Raji (cell line): ENCODE measurements around the gene MILR1.

Experiments
- POLR2A ChIP-seq: IDR thresholded peaks from 2 replicates; pipeline ENCODE4 v1.6.1; 2011; ENCODE audit warnings: low read depth, low read length, control low read depth; ENCODE audit not compliant: insufficient read depth

MILR1 gene

DNA sequence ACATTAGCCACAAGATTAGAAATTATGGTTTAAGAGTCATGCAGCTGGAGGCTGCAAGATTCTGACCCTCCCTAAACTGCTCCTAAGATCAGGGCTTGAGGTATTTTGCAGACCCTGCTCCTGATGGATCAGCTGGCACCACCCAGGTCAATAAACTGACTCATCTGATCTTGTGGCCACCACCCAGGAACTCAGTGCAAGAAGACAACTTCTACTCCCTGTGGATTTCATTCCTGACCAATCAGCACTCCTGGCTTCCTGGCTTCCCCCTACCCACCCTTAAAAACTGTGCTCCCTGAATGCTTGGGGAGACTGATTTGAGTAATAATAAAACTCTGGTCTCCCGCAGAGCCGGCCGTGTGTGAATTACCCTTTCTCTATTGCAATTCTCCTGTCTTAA, 25.0 kb upstream of the MILR1 start:
- no peak for TF ChIP-seq POLR2A

DNA sequence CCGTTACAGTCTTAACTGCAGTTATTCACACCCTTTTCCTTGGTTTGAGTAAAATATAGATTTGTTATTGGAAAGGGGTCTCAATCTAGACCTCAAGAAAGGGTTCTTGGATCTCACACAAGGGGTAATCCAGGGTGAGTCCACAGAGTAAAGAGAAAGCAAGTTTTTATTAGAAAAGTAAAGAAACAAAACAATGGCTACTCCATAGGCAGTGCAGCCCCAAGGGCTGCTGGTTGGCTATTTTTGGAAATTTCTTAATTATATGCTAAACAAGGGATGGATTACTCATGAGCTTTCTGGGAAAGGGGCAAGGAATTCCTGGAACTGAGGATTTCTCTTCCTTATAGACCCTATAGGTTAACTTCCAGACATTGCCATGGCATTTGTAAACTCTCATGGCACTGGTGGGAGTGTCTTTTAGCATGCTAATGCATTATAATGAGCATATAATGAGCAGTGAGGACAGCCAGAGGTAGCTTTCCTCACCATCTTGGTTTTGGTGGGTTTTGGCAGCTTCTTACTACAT, 24.5 kb upstream of the MILR1 start:
- TF ChIP-seq POLR2A, result no peak

DNA sequence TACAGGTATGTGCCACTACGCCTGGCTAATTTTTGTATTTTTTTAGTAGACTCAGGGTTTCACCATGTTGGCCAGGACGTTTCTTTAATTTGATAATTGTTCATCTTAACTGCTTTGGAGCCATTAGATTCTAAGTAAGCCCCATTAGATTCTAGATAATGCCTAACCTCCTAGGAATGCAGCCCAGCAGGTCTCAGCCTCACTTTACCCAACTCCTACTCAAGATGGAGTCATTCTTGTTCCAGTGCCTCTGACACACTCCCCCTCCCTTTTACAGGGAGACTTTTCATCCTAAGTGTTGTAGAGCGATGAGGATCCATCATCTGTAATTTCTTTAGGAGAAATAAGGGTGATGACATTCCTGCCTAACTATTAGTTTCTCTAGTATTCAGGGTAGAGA, 23.7 kb upstream of the MILR1 start:
- no peak for TF ChIP-seq POLR2A

DNA sequence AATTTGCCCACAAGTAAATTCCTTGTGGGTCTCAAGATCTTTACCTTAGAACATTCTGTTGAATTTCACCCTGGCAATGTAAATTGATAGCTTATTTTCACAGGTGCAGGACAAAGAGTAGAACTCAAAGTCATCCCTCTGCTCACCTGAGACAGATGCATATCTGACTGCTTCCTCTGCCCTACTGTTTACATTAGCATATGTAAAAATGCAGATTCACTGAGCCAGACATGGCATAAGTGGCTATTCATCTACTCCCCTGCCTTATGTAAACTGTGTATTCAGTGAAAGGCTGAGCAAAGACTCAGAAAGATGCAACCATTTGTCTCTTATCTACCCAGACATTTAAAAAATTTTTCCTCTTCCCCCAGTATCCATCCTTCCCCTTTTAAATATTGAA, 22.3 kb upstream of the MILR1 start:
- no peak for TF ChIP-seq POLR2A

DNA sequence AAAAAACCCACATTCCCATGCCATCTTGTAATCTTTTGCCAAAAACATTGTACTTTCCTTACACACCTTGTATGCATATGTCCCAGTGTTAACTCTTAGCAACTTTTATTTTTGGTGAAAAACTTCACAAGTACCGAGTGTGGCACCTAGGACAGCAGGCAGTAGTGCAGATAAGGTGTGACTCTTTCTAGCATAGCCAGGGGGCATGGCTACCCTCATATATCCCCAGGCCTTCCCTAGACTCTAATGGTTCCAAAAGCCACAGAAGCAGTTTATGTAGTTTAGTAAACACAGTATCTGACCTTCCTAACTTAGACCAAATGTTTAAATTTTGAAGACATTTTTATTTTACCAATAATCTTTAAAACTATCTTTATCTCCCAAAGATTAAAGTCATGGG, 20.5 kb upstream of the MILR1 start:
- no peak for TF ChIP-seq POLR2A

DNA sequence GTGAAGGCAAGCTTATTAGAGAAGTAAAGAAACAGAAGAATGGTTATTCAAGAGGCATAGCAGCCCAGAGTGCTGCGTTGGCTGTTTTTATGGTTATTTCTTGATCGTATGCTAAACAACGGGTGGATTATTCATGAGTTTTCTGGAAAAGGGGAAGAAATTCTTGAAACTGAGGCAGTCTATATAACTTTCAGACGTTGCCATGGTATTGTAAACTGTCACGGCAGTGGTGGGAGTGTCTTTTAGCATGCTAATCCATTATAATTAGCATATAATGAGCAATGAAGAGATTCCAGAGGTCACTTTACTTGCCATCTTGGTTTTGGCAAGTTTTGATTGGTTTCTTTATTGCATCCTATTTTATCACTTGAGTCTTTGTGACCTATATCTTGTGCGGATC, 17.4 kb upstream of the MILR1 start:
- TF ChIP-seq POLR2A, result no peak

DNA sequence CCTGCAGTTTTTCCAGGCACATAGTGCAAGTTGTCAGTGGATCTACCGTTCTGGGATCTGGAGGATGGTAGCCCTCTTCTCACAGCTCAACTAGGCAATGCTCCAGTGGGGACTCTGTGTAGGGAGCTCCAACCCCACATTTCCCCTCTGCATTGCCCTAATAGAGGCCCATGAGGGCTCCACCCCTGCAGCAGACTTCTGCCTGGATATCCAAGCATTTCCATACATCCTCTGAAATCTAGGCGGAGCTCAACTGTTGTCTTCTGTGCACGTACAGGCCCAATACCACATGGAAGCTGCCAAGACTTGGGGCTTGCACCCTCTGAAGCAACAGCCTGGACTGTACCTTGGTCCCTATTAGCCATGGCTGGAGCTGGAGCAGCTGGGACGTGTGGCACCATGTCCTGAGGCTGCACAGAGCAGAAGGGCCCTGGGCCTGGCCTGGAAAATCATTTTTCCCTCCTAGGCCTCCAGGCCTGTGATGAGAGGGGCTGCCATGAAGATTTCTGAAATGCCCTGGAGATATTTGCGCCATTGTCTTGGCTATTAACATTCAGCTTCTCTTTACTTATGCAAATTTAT, 10.9 kb upstream of the MILR1 start:
- no peak for TF ChIP-seq POLR2A

DNA sequence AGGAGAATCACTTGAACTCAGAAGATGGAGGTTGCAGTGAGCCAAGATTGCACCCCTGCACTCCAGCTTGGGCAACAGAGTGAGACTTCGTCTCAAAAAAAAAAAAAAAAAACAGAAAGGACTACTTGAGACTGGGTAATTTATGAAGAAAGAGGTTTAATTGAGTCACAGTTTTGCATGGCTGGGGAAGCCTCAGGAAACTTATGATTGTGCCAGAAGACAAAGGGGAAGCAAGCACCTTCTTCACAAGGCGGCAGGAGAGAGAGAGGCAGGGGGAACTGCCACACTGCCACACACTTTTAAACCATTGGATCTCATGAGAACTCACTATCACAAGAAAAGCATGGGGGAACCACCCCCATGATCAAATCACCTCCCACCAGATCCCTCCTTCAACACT, 9.0 kb upstream of the MILR1 start:
- TF ChIP-seq POLR2A, result no peak

DNA sequence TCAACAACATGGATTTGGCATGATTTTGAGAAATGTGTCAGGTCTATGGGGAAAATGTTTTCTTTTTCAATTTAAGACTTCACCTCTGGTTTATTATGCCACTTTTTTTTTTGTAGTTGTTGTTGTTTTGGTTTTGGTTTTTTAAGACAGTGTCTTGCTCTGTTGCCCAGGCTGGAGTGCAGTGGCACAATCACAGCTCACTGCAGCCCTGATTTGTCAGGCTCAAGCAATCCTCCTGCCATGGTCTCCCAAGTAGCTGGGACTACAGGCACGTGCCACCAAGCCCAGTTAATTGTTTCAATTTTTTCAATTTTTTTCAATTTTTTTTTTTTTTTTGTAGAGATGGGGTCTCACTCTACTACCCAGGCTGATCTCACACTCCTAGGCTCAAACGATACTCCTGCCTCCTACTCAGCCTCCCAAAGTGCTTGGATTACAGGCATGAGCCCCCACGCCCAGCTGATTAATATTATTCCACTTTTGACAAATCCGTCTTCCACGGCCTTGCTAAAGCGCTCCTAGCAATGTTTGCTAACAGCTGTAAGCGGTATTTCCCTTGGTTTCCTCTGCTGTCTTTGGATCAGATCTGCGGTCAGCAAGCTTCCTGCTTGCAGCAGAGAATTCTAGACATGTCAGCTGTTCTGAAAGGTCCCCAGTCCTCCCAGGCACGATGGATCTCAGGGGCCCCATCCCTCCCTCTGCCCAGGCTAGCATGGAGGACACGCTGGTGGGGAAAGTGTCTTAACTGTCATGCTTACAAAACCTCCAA, 7.0 kb upstream of the MILR1 start:
- TF ChIP-seq POLR2A, result no peak

DNA sequence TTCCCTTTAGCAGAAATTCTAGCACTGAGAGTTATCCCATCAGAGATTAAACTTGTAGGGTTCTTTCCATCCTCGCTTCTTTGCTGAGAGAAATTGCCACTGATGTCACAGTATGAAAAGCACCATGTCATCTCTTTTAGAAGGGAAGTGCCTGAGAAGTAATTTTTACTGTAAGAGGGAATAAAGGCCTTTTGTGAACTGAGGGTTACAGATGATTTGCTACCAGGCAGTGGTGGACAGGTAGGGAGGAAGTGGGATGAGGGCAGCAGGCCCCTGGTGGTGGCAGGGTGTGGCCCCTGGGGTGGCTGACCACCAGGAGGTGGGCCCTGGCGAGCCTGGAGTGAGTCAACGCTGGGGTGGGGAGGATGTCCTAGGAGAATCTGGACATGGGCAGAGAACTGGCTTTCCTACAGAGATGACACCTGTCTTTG, 6.4 kb upstream of the MILR1 start:
- TF ChIP-seq POLR2A, result no peak

DNA sequence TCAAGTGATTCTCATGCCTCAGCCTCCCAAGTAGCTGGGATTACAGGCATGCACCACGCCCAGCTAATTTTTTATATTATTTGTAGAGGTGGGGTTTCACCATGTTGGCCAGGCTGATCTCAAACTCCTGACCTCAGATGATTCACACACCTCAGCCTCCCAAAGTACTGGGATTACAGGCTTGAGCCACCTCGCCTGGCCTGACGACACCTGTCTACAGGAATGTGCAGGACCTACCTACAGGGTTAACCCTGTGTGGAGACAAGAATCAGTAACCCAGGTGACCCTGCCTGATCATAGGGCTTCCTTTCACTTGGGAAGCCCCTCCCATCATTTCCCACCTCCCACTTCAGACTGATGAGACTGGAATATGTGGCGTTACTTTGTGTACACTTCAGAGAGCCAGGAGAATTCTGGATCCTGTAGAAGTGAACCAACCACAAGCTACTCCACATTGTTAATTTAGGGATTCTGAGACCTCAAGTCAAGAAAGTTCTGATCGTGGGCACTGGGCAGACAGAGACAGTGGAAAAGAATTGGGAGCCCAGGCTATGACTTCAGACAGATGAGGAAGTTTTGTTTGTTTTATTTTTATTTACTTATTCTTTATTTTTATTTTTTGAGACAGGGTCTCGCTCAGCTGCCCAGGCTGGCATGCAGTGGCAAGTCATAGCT, 5.7 kb upstream of the MILR1 start:
- no peak for TF ChIP-seq POLR2A

DNA sequence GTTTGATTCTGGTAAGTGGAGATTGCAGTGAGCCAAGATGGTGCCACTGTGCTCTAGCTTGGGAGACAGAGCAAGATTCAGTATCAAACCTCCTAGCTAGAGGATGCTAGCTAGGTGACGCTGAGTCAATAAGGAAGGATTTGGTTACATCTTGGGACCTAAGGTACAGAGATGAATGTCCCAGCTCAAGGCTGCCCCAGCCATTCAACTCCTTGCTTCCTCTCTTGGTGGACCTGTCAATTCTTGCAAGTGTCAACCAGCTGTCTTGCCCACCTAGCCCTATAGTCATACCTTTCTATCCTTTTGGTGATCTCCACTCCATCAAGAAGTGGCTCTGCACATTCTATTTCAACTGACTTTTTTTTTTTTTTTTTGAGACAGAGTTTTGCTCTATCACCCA, 1.4 kb upstream of the MILR1 start:
- no peak for TF ChIP-seq POLR2A

DNA sequence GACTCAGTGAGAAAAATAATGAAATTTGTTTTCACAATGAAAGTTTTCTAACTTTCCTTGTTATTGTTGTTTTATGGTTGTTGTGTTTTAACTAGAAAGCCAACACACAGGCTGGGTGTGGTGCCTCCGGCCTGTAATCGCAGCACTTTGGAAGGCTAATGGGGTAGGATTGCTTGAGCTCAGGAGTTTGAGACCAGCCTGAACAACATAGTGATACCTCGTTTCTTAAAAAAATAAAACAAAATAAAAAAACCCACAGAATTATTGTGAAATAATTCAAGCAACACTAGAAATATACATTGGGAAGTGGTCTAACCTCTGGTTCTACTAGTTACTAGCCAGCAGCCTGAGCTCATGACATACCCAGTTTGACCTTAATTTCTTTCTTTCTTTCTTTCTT, 630 bp downstream of the MILR1 start:
- TF ChIP-seq POLR2A, result no peak

DNA sequence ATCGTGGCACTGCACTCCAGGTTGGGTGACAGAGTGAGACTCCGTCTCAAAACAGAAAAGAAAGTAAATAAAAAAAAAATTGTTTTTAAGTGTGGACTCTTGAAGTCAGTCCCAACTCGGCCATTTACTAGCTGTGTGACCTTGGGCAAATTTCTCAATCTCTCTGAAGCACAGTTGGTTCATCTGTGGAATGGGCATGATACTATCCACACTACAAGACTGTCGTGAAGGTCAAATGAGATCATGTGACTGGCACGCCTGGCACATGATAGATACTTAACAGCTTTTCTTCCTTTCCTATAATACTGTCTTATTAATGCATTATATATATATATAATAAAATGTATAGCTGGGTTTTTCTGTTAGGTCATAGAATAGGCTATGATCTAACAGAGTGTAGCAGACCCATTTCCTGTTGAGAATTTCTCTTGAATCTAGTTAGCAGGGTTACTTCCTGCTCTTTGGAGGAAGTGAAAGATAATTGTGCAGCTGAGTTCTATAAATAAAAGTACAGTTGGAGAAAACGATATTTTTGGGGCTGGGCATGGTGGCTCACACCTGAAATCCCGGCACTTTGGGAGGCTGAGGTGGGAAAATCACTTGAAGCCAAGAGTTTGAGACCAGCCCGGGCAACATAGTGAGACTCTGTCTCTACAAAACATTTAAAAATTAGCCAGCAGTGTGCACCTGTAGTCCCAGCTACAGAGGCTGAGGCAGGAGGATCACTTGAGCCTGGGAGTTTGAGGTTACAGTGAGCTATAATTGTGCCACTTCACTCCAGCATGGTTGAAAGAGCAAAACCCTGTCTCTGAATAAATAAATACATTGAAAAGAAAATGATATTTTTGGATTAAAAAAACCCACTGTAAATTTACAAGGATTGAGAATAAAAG, 7.3 kb downstream of the MILR1 start:
- TF ChIP-seq POLR2A, result no peak

DNA sequence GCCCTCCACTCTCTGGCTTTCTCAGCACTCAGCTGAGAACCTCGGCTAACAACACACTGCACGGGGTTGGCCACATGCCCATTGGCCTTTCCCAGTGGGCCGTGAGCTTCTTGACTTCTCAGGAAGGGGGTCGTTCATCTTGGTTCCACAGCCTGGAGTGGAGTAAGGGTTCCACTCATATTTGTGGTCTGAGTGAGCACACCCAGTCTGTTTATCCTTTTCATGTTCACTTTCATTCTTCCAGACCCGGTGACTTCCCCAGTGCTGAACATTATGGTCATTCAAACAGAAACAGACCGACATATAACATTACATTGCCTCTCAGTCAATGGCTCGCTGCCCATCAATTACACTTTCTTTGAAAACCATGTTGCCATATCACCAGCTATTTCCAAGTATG, 8.2 kb downstream of the MILR1 start:
- no peak for TF ChIP-seq POLR2A
